Naive thymus-derived CD4-positive, alpha-beta T cell (primary cell): ENCODE results near the gene LRRC61. TPM values are rescaled to one million over a fixed set of nuclear protein-coding genes. Genes with fewer than 3 reads are reported as not detected.

Source experiments
- ATAC-seq: fragments of 150-1000 bp; cut with Tn5 transposase; 2 replicates; pipeline ENCODE4 v1.10.0; 2021; ENCODE audit warnings: mild to moderate bottlenecking, moderate library complexity
- CTCF ChIA-PET: fragments of 350-600 bp; sonication (Branson Sonifier 250); formaldehyde crosslinking; loops from one replicate; lab custom pipeline; 2021; ENCODE audit warnings: antibody characterized with exemption; lab: Charles Lee
- POLR2A ChIA-PET: fragments of 350-600 bp; sonication (Branson Sonifier 250); formaldehyde crosslinking; loops from one replicate; lab custom pipeline; 2021; ENCODE audit warnings: antibody characterized with exemption, inconsistent platforms; lab: Charles Lee
- DNase-seq, 9 donors: peaks; one replicate each; pipeline versions ENCODE4 v3.0.0 to v3.0.0-alpha.2; 2020 to 2022; ENCODE audit warnings: mixed read lengths in 1 of 9
- H3K27ac ChIP-seq: one replicate; pipeline ENCODE4 v1.7.0; 2013; ENCODE audit warnings: mild to moderate bottlenecking, low read depth, low read length, moderate library complexity
- H3K27me3 ChIP-seq, 2 donors: one replicate each; pipeline ENCODE4 v1.7.0; 2013; ENCODE audit warnings: low read length in 2 of 2, mild to moderate bottlenecking in 2 of 2, moderate library complexity in 2 of 2; ENCODE audit not compliant: control insufficient read depth in 2 of 2, insufficient read depth in 2 of 2
- H3K36me3 ChIP-seq, 3 experiments: 1 replicate in 2 of 3; 2 replicates in 1 of 3; pipeline ENCODE4 v1.7.0; 2013; ENCODE audit warnings: low read length in 3 of 3, mild to moderate bottlenecking in 3 of 3, moderate library complexity in 1 of 3; ENCODE audit not compliant: insufficient read depth in 3 of 3, control insufficient read depth in 2 of 3
- H3K4me1 ChIP-seq, 2 donors: one replicate each; pipeline ENCODE4 v1.7.0; 2013; ENCODE audit warnings: low read length in 2 of 2, mild to moderate bottlenecking in 2 of 2, moderate library complexity in 1 of 2; ENCODE audit not compliant: control insufficient read depth in 2 of 2, insufficient read depth in 2 of 2
- H3K4me3 ChIP-seq: 2 replicates; pipeline ENCODE4 v1.7.0; 2013; ENCODE audit warnings: mild to moderate bottlenecking, low read length
- H3K9me3 ChIP-seq, 3 experiments: 1 replicate in 2 of 3; 2 replicates in 1 of 3; pipeline ENCODE4 v1.7.0; 2013; ENCODE audit warnings: low read length in 3 of 3; ENCODE audit not compliant: control insufficient read depth in 2 of 3
- H3K27ac Mint-ChIP-seq, 9 donors: one replicate each; pipeline ENCODE4 v1.8.0; 2020 to 2022; ENCODE audit warnings: mixed read lengths in 9 of 9, mild to moderate bottlenecking in 8 of 9, moderate library complexity in 5 of 9, inconsistent platforms in 2 of 9
- H3K27me3 Mint-ChIP-seq, 5 donors: one replicate each; pipeline ENCODE4 v1.8.0; 2021 to 2022; ENCODE audit warnings: mixed read lengths in 5 of 5, mild to moderate bottlenecking in 1 of 5
- H3K36me3 Mint-ChIP-seq, 5 donors: one replicate each; pipeline ENCODE4 v1.8.0; 2020 to 2022; ENCODE audit warnings: mixed read lengths in 5 of 5, mild to moderate bottlenecking in 3 of 5, inconsistent platforms in 1 of 5
- H3K4me1 Mint-ChIP-seq, 7 donors: one replicate each; pipeline ENCODE4 v1.8.0; 2020 to 2022; ENCODE audit warnings: mixed read lengths in 7 of 7, mild to moderate bottlenecking in 3 of 7, inconsistent platforms in 1 of 7
- H3K4me3 Mint-ChIP-seq, 10 donors: one replicate each; pipeline ENCODE4 v1.8.0; 2020 to 2022; ENCODE audit warnings: mild to moderate bottlenecking in 10 of 10, mixed read lengths in 10 of 10, moderate library complexity in 6 of 10, inconsistent platforms in 2 of 10
- H3K9me3 Mint-ChIP-seq, 11 donors: one replicate each; pipeline ENCODE4 v1.8.0; 2020 to 2022; ENCODE audit warnings: mixed read lengths in 11 of 11, mild to moderate bottlenecking in 4 of 11, inconsistent platforms in 1 of 11, moderate library complexity in 1 of 11
- intact Hi-C, 2 donors: fragments of 100-400 bp; cut with micrococcal nuclease; formaldehyde crosslinking; loops; one replicate each; pipeline ENCODE4 v1.15.1; 2023
- polyA plus RNA-seq, 2 donors: library from polyadenylated mRNA; unstranded; fragments of 300-500 nt; fragmentation: Illumina TruSeq; gene quantifications; one replicate each; pipeline ENCODE4 v1.2.3, GENCODE V29; 2021
- total RNA-seq, 6 experiments: library from RNA in 5 of 6; stranded (reverse) in 5 of 6; gene quantifications; 1 replicate in 5 of 6; 2 replicates in 1 of 6; pipeline ENCODE4 v1.2.3 and lab custom pipeline; 2021 to 2026

LRRC61 gene
- total and polyA plus RNA-seq, 7 experiments from 2014 or later: 8.3 to 30.0 (median 13.8) TPM

GRCh38 chr7:150323682-150324372 is 672 bp downstream of the LRRC61 start:
- peak overlapping the region; percentile 85 for H3K27ac ChIP-seq
- DNase-seq (peak in 1 of 9 donors; percentile 34), ATAC-seq (peak; percentile 34)
- no peaks in the 10 kb centered on the region for H3K9me3 ChIP-seq
- Mint-ChIP-seq H3K36me3 (peaks cover 10 to 39% (median 18%) of the 10 kb centered on the region in 5 donors), H3K4me3 (peak overlapping the region; percentile 88 to 100 (median 98)), H3K4me1 (peaks cover 25 to 57% (median 44%) of the 10 kb centered on the region in 7 donors), H3K27me3 (no peaks in the 10 kb centered on the region), H3K27ac (peak overlapping the region; percentile 93 to 99 (median 98)), H3K9me3 (peaks cover 0 to 2% (median 0%) of the 10 kb centered on the region in 11 donors)
- no peaks in the 10 kb centered on the region for H3K27me3 ChIP-seq
- CTCF ChIA-PET: no interaction called here
- intact Hi-C loops: loop anchor here (1.0 to 5.0 kb wide), 8 partner anchors 33 to 703 kb away; partner anchors contain the start of genes ZNF775 (in 2 of the 2), ABCB8 (in 1 of the 2) and REPIN1 (in 1 of the 2)
- peaks cover 0 to 35% (median 0%) of the 10 kb centered on the region in 3 experiments for H3K36me3 ChIP-seq
- peaks cover 5 to 21% of the 10 kb centered on the region in 2 donors for H3K4me1 ChIP-seq
- peak overlapping the region; percentile 95 for H3K4me3 ChIP-seq
- POLR2A ChIA-PET: interaction anchor here (0.8 to 3.0 kb wide), 7 partner anchors 11 to 244 kb away, joined by 3 to 15 read pairs (median 3); partner anchors contain the start of gene GIMAP4

- H3K27me3 Mint-ChIP-seq: no peaks in the 10 kb centered on the region
- Histone ChIP-seq H3K27me3 (no peaks in the 10 kb centered on the region), H3K27ac (peak overlapping the region; percentile 85), H3K4me3 (peak overlapping the region; percentile 95), H3K36me3 (peaks cover 0 to 41% (median 0%) of the 10 kb centered on the region in 3 experiments), H3K4me1 (peaks cover 5 to 21% of the 10 kb centered on the region in 2 donors), H3K9me3 (no peaks in the 10 kb centered on the region)
- peaks cover 0 to 2% (median 0%) of the 10 kb centered on the region in 11 donors for H3K9me3 Mint-ChIP-seq
- H3K4me3 Mint-ChIP-seq: peak overlapping the region; percentile 88 to 100 (median 98)
- DNase-seq: peak in 2 of 9 donors; percentile 3 to 7
- ATAC-seq: no peak
- POLR2A ChIA-PET: interaction anchor here (1.0 to 3.0 kb wide), 3 partner anchors 11 to 82 kb away, joined by 3 to 15 read pairs (median 3); a partner anchor contains a TSS
- CTCF ChIA-PET: no interaction called here
- peaks cover 10 to 39% (median 22%) of the 10 kb centered on the region in 5 donors for H3K36me3 Mint-ChIP-seq
- H3K27ac Mint-ChIP-seq: peak overlapping the region; percentile 93 to 99 (median 98)
- intact Hi-C loops: loop anchor here (5.0 kb wide), 4 partner anchors 33 to 703 kb away; partner anchors contain the start of gene ABCB8 (in 1 of the 2)
- H3K4me1 Mint-ChIP-seq: peaks cover 25 to 57% (median 44%) of the 10 kb centered on the region in 7 donors
These were observed 1.3 kb downstream of the LRRC61 start for GRCh38 chr7:150324373-150324961.

- H3K27me3 Mint-ChIP-seq: no peaks in the 10 kb centered on the region
- Histone ChIP-seq H3K4me3 (no peak overlapping the region), H3K27ac (peak overlapping the region; percentile 85), H3K9me3 (no peaks in the 10 kb centered on the region), H3K36me3 (peaks cover 0 to 46% (median 0%) of the 10 kb centered on the region in 3 experiments), H3K27me3 (no peaks in the 10 kb centered on the region), H3K4me1 (peaks cover 5 to 21% of the 10 kb centered on the region in 2 donors)
- ATAC-seq (no peak), DNase-seq (no peak)
- intact Hi-C loops: no loop called here
- peak overlapping the region; percentile 70 to 99 (median 97) for H3K27ac Mint-ChIP-seq
- POLR2A ChIA-PET: no interaction called here
- peaks cover 10 to 36% (median 19%) of the 10 kb centered on the region in 5 donors for H3K36me3 Mint-ChIP-seq
- peaks cover 25 to 52% (median 44%) of the 10 kb centered on the region in 7 donors for H3K4me1 Mint-ChIP-seq
- CTCF ChIA-PET: no interaction called here
- peak overlapping the region; percentile 88 to 100 (median 98) for H3K4me3 Mint-ChIP-seq
- H3K9me3 Mint-ChIP-seq: peaks cover 0 to 2% (median 0%) of the 10 kb centered on the region in 11 donors
These were observed 2.0 kb downstream of the LRRC61 start for GRCh38 chr7:150325110-150325611.

- Mint-ChIP-seq H3K9me3 (peaks cover 0 to 2% (median 0%) of the 10 kb centered on the region in 11 donors), H3K4me3 (no peak overlapping the region), H3K27ac (peak overlapping the region in 4 of 9 donors; percentile 9 to 51 (median 36)), H3K4me1 (peaks cover 25 to 49% (median 42%) of the 10 kb centered on the region in 7 donors), H3K36me3 (peaks cover 10 to 36% (median 22%) of the 10 kb centered on the region in 5 donors), H3K27me3 (no peaks in the 10 kb centered on the region)
- Histone ChIP-seq H3K27ac (no peak overlapping the region), H3K9me3 (no peaks in the 10 kb centered on the region), H3K4me3 (no peak overlapping the region), H3K4me1 (peaks cover 5 to 21% of the 10 kb centered on the region in 2 donors), H3K27me3 (no peaks in the 10 kb centered on the region), H3K36me3 (peaks cover 0 to 53% (median 0%) of the 10 kb centered on the region in 3 experiments)
- ChIA-PET CTCF (no interaction called here), POLR2A (interaction anchor here (0.6 kb wide), 1 partner anchor 24 kb away, joined by 3 read pairs; no protein-coding TSS in a partner anchor)
- ATAC-seq: no peak
- intact Hi-C loops: no loop called here
- DNase-seq: no peak
These were observed 2.7 kb downstream of the LRRC61 start for GRCh38 chr7:150325901-150326300.

- Mint-ChIP-seq H3K9me3 (peaks cover 0 to 2% (median 0%) of the 10 kb centered on the region in 11 donors), H3K4me1 (peaks cover 22 to 42% (median 34%) of the 10 kb centered on the region in 7 donors), H3K27ac (peak overlapping the region in 3 of 9 donors; percentile 9 to 60 (median 25)), H3K36me3 (peaks cover 10 to 37% (median 26%) of the 10 kb centered on the region in 5 donors), H3K4me3 (no peak overlapping the region), H3K27me3 (no peaks in the 10 kb centered on the region)
- ATAC-seq (no peak), DNase-seq (no peak)
- Histone ChIP-seq H3K9me3 (no peaks in the 10 kb centered on the region), H3K4me3 (no peak overlapping the region), H3K4me1 (peaks cover 5 to 21% of the 10 kb centered on the region in 2 donors), H3K36me3 (peaks cover 0 to 56% (median 0%) of the 10 kb centered on the region in 3 experiments), H3K27ac (no peak overlapping the region), H3K27me3 (no peaks in the 10 kb centered on the region)
- ChIA-PET CTCF (no interaction called here), POLR2A (interaction anchor here (0.7 kb wide), 1 partner anchor 656 kb away, joined by 3 read pairs; no protein-coding TSS in a partner anchor)
- intact Hi-C loops: no loop called here
These were observed 3.6 kb downstream of the LRRC61 start for GRCh38 chr7:150326657-150327268.

- Mint-ChIP-seq H3K4me1 (peaks cover 19 to 37% (median 29%) of the 10 kb centered on the region in 7 donors), H3K9me3 (peaks cover 0 to 3% (median 0%) of the 10 kb centered on the region in 11 donors), H3K4me3 (no peak overlapping the region), H3K27ac (peak overlapping the region in 1 of 9 donors; percentile 25), H3K36me3 (peaks cover 10 to 37% (median 21%) of the 10 kb centered on the region in 5 donors), H3K27me3 (no peaks in the 10 kb centered on the region)
- peaks cover 1 to 15% of the 10 kb centered on the region in 2 donors for H3K4me1 ChIP-seq
- no peaks in the 10 kb centered on the region for H3K27me3 ChIP-seq
- no peak overlapping the region for H3K4me3 ChIP-seq
- H3K36me3 ChIP-seq: peaks cover 0 to 56% (median 0%) of the 10 kb centered on the region in 3 experiments
- intact Hi-C loops: no loop called here
- ATAC-seq: no peak
- DNase-seq: no peak
- CTCF ChIA-PET: no interaction called here
- no peaks in the 10 kb centered on the region for H3K9me3 ChIP-seq
- H3K27ac ChIP-seq: no peak overlapping the region
- POLR2A ChIA-PET: interaction anchor here (0.7 kb wide), 1 partner anchor 655 kb away, joined by 3 read pairs; no protein-coding TSS in a partner anchor
These were observed 4.2 kb downstream of the LRRC61 start for GRCh38 chr7:150327308-150327707.
